ENCODE results near the gene C10orf71.

The C10orf71 gene

GRCh38 chr10:49294731-49295130 is 4.2 kb upstream of the C10orf71 start:
- DNase-seq = no peak

- DNase-seq = no peak
Measured at GRCh38 chr10:49295297-49295696, 3.7 kb upstream of the C10orf71 start.

- no peak for DNase-seq
Measured at GRCh38 chr10:49296382-49296781, 2.6 kb upstream of the C10orf71 start.

- no peak for DNase-seq
Measured at GRCh38 chr10:49296836-49297235, 2.1 kb upstream of the C10orf71 start.

- no peak for DNase-seq
Measured at GRCh38 chr10:49297818-49298670, 926 bp upstream of the C10orf71 start.

- no peak for DNase-seq
Measured at GRCh38 chr10:49298671-49298982, 343 bp upstream of the C10orf71 start.

GRCh38 chr10:49299816-49300139 is 808 bp downstream of the C10orf71 start:
- DNase-seq = no peak

- DNase-seq = no peak
Measured at GRCh38 chr10:49300140-49300974, 1.4 kb downstream of the C10orf71 start.

GRCh38 chr10:49301302-49301701 is 2.3 kb downstream of the C10orf71 start:
- no peak for DNase-seq

GRCh38 chr10:49302088-49302487 is 3.1 kb downstream of the C10orf71 start:
- DNase-seq = no peak

GRCh38 chr10:49303711-49304110 is 4.7 kb downstream of the C10orf71 start:
- DNase-seq = no peak

GRCh38 chr10:49304137-49304536 is 5.2 kb downstream of the C10orf71 start:
- DNase-seq = no peak

- no peak for DNase-seq
Measured at GRCh38 chr10:49307921-49308320, 9.0 kb downstream of the C10orf71 start.

- DNase-seq = no peak
Measured at GRCh38 chr10:49308881-49309280, 9.9 kb downstream of the C10orf71 start.

- no peak for DNase-seq
Measured at GRCh38 chr10:49309691-49310411, 10.9 kb downstream of the C10orf71 start.

- no peak for DNase-seq
Measured at GRCh38 chr10:49310460-49310859, 11.5 kb downstream of the C10orf71 start.

- no peak for DNase-seq
Measured at GRCh38 chr10:49310901-49311554, 12.1 kb downstream of the C10orf71 start.

- no peak for DNase-seq
Measured at GRCh38 chr10:49311555-49312236, 12.7 kb downstream of the C10orf71 start.

GRCh38 chr10:49312246-49312869 is 13.4 kb downstream of the C10orf71 start:
- DNase-seq = no peak

- no peak for DNase-seq
Measured at GRCh38 chr10:49313501-49314070, 14.6 kb downstream of the C10orf71 start.

GRCh38 chr10:49314806-49315205 is 15.8 kb downstream of the C10orf71 start:
- DNase-seq = no peak

GRCh38 chr10:49318028-49318427 is 19.1 kb downstream of the C10orf71 start:
- DNase-seq = no peak

Measured in activated T-cell treated with anti-CD3 and anti-CD28 coated beads, Interleukin-2, amount 50 U/mL, for 1 hour (primary cell).